Vagina (tissue), 2 donors: ENCODE measurements around the gene KDM5B. TPM values are rescaled to one million over a fixed set of nuclear protein-coding genes. Genes with fewer than 3 reads are reported as not detected.

Source experiments
- DNase-seq, 2 donors: peaks; one replicate each; pipeline ENCODE4 v3.0.0-alpha.2; 2017; ENCODE audit errors: extremely low spot score in 2 of 2
- H3K27ac ChIP-seq: fragments of 200-600 bp; sonication (generic); one replicate; pipeline ENCODE4 v1.5.1; 2019
- H3K27me3 ChIP-seq: fragments of 200-600 bp; sonication (generic); one replicate; pipeline ENCODE4 v1.5.1; 2019
- H3K36me3 ChIP-seq, 2 donors: fragments of 200-600 bp; sonication (generic); one replicate each; pipeline ENCODE4 v1.5.1; 2017 to 2019
- H3K4me1 ChIP-seq: fragments of 200-600 bp; sonication (generic); one replicate; pipeline ENCODE4 v1.5.1; 2019
- H3K4me3 ChIP-seq, 2 donors: fragments of 200-600 bp; sonication (generic); 1 replicate in 1 of 2; 2 replicates in 1 of 2; pipeline ENCODE4 v1.5.1; 2016 to 2019
- H3K9me3 ChIP-seq: fragments of 200-600 bp; sonication (generic); one replicate; pipeline ENCODE4 v1.5.1; 2019
- CTCF ChIP-seq, 3 experiments: fragments of 450-650 bp in 2 of 3; fragments of 200-600 bp in 1 of 3; sonication (generic) in 1 of 3; IDR thresholded peaks; one replicate each; pipeline ENCODE4 v1.5.1; 2017 to 2019; ENCODE audit warnings: antibody characterized with exemption in 3 of 3, mild to moderate bottlenecking in 2 of 3, moderate library complexity in 2 of 3
- POLR2A ChIP-seq, 2 donors: fragments of 450-650 bp; IDR thresholded peaks; one replicate each; pipeline ENCODE4 v1.6.1; 2017; ENCODE audit warnings: antibody characterized with exemption in 2 of 2, mild to moderate bottlenecking in 2 of 2, moderate library complexity in 2 of 2
- POLR2AphosphoS5 ChIP-seq, 2 donors: sonication (generic); formaldehyde crosslinking; IDR thresholded peaks; one replicate each; pipeline ENCODE4 v1.9.0; 2017; ENCODE audit warnings: antibody characterized with exemption in 2 of 2, mild to moderate bottlenecking in 2 of 2, low read depth in 1 of 2; ENCODE audit not compliant: insufficient read depth in 1 of 2
- intact Hi-C: fragments of 100-400 bp; cut with DNase I; formaldehyde crosslinking; loops from one replicate; pipeline ENCODE4 v1.15.1; 2023
- total RNA-seq: library from RNA; depleted of rRNA; stranded (reverse); fragments of >200 nt; gene quantifications from one replicate; pipeline ENCODE4 v1.2.3, GENCODE V29; 2016

KDM5B gene
- total RNA-seq, 1 donor from 2014 or later: 99.4 TPM

- TF ChIP-seq POLR2A (IDR thresholded peaks at IDR 0.05): no peak
- no peak for TF ChIP-seq CTCF (IDR thresholded peaks at IDR 0.05)
- TF ChIP-seq POLR2AphosphoS5 (IDR thresholded peaks at IDR 0.05; ENCODE audit: insufficient read depth in 1 of 2, low read depth in 1 of 2): no peak
- no peak for DNase-seq
- H3K4me3 ChIP-seq: no peak overlapping the region
- intact Hi-C loops: no loop called here
- H3K9me3 ChIP-seq: no peaks in the 10 kb centered on the region
- H3K36me3 ChIP-seq: peaks cover 0 to 88% of the 10 kb centered on the region in 2 donors
- no peaks in the 10 kb centered on the region for H3K4me1 ChIP-seq
- no peaks in the 10 kb centered on the region for H3K27me3 ChIP-seq
- H3K27ac ChIP-seq: no peak overlapping the region
Observed at GRCh38 chr1:202760589-202760988, 47.6 kb downstream of the KDM5B start.

GRCh38 chr1:202756391-202756790 lies 51.8 kb downstream of the KDM5B start:
- DNase-seq: no peak
- intact Hi-C loops: no loop called here
- no peaks in the 10 kb centered on the region for H3K9me3 ChIP-seq
- no peak overlapping the region for H3K27ac ChIP-seq
- peaks cover 0 to 91% of the 10 kb centered on the region in 2 donors for H3K36me3 ChIP-seq
- H3K4me3 ChIP-seq: no peak overlapping the region
- no peaks in the 10 kb centered on the region for H3K4me1 ChIP-seq
- H3K27me3 ChIP-seq: no peaks in the 10 kb centered on the region
- TF ChIP-seq CTCF (IDR thresholded peaks at IDR 0.05) (no peak), POLR2A (IDR thresholded peaks at IDR 0.05) (no peak), POLR2AphosphoS5 (IDR thresholded peaks at IDR 0.05; ENCODE audit: insufficient read depth in 1 of 2, low read depth in 1 of 2) (no peak)

GRCh38 chr1:202754293-202754692 lies 53.9 kb downstream of the KDM5B start:
- Histone ChIP-seq H3K27me3 (no peaks in the 10 kb centered on the region), H3K36me3 (peaks cover 0 to 86% of the 10 kb centered on the region in 2 donors), H3K4me3 (no peak overlapping the region), H3K4me1 (no peaks in the 10 kb centered on the region), H3K27ac (no peak overlapping the region), H3K9me3 (no peaks in the 10 kb centered on the region)
- intact Hi-C loops: loop anchor here (2.0 kb wide), 1 partner anchor 49 kb away; no protein-coding TSS in a partner anchor
- DNase-seq: no peak
- no peak for TF ChIP-seq CTCF (IDR thresholded peaks at IDR 0.05)
- no peak for TF ChIP-seq POLR2A (IDR thresholded peaks at IDR 0.05)
- TF ChIP-seq POLR2AphosphoS5 (IDR thresholded peaks at IDR 0.05; ENCODE audit: insufficient read depth in 1 of 2, low read depth in 1 of 2): no peak

GRCh38 chr1:202752774-202753173 lies 55.4 kb downstream of the KDM5B start:
- no peaks in the 10 kb centered on the region for H3K4me1 ChIP-seq
- H3K4me3 ChIP-seq: no peak overlapping the region
- H3K27me3 ChIP-seq: no peaks in the 10 kb centered on the region
- no peaks in the 10 kb centered on the region for H3K9me3 ChIP-seq
- peaks cover 0 to 88% of the 10 kb centered on the region in 2 donors for H3K36me3 ChIP-seq
- H3K27ac ChIP-seq: no peak overlapping the region
- TF ChIP-seq POLR2AphosphoS5 (IDR thresholded peaks at IDR 0.05; ENCODE audit: insufficient read depth in 1 of 2, low read depth in 1 of 2) (no peak), CTCF (IDR thresholded peaks at IDR 0.05) (no peak), POLR2A (IDR thresholded peaks at IDR 0.05) (no peak)
- no peak for DNase-seq
- intact Hi-C loops: no loop called here

- H3K4me1 ChIP-seq: no peaks in the 10 kb centered on the region
- H3K36me3 ChIP-seq: peaks cover 0 to 74% of the 10 kb centered on the region in 2 donors
- no peaks in the 10 kb centered on the region for H3K9me3 ChIP-seq
- DNase-seq: no peak
- H3K27me3 ChIP-seq: no peaks in the 10 kb centered on the region
- H3K27ac ChIP-seq: no peak overlapping the region
- intact Hi-C loops: no loop called here
- no peak for TF ChIP-seq CTCF (IDR thresholded peaks at IDR 0.05)
- no peak for TF ChIP-seq POLR2AphosphoS5 (IDR thresholded peaks at IDR 0.05; ENCODE audit: insufficient read depth in 1 of 2, low read depth in 1 of 2)
- no peak for TF ChIP-seq POLR2A (IDR thresholded peaks at IDR 0.05)
- H3K4me3 ChIP-seq: no peak overlapping the region
Observed at GRCh38 chr1:202750761-202751160, 57.5 kb downstream of the KDM5B start.
